CD4-positive, alpha-beta T cell treated with Interleukin-12 subunit alpha and Interleukin-12 subunit beta, for 1 hour (primary cell): ENCODE measurements around the gene OVCA2.

Source experiments
- DNase-seq: peaks from one replicate; pipeline ENCODE4 v3.0.0-alpha.2; 2020

Gene OVCA2

DNA sequence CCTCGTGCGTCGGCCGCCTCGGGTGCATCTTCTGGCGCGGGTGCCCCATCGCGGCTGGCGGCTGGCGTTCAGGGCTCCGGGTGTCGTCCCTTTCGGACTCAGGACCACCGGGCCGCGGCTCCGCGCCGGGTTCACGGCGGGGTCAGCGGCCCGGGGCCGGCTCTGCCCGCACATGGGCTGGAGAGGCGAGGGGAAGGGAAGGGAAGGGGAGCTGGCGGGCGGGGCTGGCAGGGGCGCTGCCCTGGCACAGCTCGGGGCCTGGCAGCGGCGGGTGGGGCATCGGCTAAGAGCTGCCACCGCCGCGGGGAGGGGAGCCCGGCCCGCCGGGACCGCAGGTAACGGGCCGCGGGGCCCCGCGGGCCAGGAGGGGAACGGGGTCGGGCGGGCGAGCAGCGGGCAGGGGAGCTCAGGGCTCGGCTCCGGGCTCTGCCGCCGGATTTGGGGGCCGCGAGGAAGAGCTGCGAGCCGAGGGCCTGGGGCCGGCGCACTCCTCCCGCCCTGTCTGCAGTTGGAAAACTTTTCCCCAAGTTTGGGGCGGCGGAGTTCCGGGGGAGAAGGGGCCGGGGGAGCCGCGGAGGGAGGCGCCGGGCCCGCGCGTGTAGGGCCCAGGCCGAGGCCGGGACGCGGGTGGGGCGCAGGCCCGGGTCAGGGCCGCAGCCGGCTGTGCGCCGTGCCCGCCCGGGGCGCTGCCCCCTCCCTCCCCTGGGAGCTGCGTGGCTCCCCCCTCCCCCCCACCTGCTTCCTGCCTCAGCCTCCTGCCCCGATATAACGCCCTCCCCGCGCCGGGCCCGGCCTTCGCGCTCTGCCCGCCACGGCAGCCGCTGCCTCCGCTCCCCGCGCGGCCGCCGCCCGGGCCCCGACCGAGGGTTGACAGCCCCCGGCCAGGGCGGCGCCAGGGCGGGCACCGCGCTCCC is 13.7 kb downstream of the OVCA2 start:
- peak; percentile 52 for DNase-seq

DNA sequence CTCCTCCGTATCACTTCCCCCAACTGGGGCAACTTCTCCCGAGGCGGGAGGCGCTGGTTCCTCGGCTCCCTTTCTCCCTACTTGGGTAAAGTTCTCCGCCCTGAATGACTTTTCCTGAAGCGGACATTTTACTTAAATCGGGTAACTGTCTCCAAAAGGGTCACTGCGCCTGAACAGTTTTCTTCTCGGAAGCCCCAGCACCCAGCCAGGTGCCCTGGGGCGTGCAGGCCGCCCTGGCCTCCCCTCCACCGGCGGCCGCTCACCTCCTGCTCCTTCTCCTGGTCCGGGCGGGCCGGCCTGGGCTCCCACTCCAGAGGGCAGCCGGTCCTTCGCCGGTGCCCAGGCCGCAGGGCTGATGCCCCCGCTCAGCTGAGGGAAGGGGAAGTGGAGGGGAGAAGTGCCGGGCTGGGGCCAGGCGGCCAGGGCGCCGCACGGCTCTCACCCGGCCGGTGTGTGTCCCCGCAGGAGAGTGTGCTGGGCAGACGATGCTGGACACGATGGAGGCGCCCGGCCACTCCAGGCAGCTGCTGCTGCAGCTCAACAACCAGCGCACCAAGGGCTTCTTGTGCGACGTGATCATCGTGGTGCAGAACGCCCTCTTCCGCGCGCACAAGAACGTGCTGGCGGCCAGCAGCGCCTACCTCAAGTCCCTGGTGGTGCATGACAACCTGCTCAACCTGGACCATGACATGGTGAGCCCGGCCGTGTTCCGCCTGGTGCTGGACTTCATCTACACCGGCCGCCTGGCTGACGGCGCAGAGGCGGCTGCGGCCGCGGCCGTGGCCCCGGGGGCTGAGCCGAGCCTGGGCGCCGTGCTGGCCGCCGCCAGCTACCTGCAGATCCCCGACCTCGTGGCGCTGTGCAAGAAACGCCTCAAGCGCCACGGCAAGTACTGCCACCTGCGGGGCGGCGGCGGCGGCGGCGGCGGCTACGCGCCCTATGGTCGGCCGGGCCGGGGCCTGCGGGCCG is 14.7 kb downstream of the OVCA2 start:
- peak; percentile 59 for DNase-seq

DNA sequence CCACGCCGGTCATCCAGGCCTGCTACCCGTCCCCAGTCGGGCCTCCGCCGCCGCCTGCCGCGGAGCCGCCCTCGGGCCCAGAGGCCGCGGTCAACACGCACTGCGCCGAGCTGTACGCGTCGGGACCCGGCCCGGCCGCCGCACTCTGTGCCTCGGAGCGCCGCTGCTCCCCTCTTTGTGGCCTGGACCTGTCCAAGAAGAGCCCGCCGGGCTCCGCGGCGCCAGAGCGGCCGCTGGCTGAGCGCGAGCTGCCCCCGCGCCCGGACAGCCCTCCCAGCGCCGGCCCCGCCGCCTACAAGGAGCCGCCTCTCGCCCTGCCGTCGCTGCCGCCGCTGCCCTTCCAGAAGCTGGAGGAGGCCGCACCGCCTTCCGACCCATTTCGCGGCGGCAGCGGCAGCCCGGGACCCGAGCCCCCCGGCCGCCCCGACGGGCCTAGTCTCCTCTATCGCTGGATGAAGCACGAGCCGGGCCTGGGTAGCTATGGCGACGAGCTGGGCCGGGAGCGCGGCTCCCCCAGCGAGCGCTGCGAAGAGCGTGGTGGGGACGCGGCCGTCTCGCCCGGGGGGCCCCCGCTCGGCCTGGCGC is 15.4 kb downstream of the OVCA2 start:
- no peak for DNase-seq

DNA sequence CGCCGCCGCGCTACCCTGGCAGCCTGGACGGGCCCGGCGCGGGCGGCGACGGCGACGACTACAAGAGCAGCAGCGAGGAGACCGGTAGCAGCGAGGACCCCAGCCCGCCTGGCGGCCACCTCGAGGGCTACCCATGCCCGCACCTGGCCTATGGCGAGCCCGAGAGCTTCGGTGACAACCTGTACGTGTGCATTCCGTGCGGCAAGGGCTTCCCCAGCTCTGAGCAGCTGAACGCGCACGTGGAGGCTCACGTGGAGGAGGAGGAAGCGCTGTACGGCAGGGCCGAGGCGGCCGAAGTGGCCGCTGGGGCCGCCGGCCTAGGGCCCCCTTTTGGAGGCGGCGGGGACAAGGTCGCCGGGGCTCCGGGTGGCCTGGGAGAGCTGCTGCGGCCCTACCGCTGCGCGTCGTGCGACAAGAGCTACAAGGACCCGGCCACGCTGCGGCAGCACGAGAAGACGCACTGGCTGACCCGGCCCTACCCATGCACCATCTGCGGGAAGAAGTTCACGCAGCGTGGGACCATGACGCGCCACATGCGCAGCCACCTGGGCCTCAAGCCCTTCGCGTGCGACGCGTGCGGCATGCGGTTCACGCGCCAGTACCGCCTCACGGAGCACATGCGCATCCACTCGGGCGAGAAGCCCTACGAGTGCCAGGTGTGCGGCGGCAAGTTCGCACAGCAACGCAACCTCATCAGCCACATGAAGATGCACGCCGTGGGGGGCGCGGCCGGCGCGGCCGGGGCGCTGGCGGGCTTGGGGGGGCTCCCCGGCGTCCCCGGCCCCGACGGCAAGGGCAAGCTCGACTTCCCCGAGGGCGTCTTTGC is 16.2 kb downstream of the OVCA2 start:
- DNase-seq, result no peak

GRCh38 chr17:2058586-2059546 is 17.0 kb downstream of the OVCA2 start:
- peak; percentile 68 for DNase-seq

DNA sequence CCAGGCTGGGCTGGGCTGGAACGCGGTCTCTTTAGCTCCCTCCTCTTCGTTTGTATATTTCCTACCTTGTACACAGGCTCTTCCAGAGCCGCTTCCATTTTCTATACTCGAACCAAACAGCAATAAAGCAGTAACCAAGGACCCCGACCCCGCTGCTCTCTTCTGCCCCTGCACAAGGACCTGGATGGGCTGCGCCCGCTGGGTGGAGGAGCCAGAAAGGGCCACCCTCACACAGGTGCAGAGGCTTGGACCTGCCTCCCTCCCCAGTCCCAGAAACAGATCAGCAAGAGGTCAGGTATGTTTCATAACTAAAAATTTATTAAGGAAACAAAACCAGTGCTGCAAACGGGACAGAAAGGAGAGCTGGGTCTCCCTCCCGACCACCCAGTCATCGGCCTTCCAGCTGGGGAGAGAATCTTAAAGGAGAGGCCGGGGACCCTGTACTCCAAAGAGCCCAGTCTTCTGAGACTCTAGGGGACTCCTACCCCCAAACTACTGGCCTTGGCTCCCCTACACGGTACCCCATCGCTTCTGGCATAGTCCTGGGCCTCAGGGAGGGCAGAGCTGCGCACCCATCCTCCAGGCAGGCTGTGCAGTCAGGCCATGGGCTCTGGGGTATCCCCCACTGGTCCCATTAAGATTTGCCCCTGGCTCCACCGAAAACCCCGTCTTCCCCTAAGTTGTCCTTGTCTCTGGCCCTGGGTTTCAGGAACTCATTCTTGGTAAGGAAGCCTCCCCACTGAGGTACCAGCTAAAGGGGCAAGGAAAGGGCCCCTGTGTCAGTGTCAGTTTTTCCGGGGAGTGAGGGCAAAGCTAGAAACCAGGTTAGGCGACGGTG is 17.9 kb downstream of the OVCA2 start:
- no peak for DNase-seq

DNA sequence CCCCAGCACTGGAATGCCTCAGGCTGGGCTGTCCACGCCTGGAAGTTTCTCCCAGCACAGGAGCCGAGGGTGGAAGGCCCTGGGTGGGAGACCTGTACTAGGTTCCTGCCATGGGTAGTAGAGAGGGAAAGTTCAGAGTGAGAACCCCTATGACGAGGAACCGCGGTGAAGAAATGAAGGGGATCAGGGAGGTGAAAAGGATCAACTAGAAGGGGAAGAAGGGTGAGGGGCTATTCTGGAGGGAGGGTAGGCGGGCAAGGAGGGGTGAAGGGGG is 18.5 kb downstream of the OVCA2 start:
- DNase-seq, result no peak

DNA sequence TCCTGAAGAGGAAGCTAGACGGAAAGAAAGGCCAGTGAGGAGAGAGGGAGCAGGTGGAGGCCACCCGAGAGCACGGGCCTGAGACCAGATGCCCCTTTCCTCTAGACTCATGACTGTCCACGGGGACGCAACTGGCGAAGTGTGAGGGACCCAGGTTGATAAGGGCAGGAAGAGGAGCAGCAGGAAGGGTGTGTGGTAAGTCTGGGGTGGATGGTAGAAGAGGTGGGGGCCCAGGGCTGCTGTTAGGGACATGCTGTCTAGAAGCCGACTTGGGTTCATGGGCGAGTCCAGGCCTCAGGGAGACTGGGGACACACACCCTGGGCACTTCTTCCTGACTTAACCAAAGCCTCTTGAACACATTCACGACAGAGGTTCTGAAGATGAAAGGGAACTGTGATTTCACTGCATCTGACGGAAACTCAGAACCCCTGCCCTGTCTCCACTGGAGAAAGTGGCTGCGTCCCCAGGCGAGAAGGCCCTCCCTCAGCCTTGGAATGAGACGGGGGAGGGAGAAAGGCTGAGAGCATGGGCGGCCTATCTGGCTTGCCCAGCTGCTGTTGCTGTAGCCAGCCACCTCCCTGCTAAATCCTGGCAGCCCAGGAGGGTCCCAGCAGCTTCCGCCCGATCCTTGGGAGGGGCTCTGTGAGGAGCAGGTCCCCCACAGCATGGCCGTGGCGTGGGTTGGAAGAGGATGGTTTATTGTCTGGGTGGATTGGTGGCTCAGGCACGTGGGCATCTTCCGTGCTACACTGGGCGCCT is 19.0 kb downstream of the OVCA2 start:
- no peak for DNase-seq

GRCh38 chr17:2061441-2061958 is 19.7 kb downstream of the OVCA2 start:
- DNase-seq, result no peak

GRCh38 chr17:2062571-2063183 is 20.9 kb downstream of the OVCA2 start:
- DNase-seq, result no peak

GRCh38 chr17:2063261-2064146 is 21.7 kb downstream of the OVCA2 start:
- no peak for DNase-seq

GRCh38 chr17:2064147-2064489 is 22.3 kb downstream of the OVCA2 start:
- DNase-seq, result no peak

DNA sequence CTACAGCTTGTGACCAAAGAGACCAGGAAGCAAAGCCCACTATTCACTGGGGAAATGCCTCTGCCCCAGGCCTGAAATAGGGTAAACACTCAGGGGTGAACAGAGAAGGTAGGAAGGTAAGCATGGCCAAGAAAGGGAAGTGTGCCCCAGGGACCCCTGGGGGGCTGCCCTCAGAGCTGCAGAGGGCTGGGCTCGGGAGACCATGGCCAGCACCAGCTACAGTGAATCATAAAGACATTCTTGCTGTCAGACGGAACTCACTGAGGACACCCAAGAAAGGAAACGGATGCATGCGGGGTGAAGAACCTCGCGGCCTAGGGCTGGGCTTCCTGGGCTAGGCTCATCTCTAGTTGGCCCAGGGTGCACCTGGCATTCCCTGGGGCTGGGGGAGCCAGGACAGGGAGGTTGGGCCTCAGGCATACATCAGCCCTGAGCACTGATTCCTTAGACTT is 22.7 kb downstream of the OVCA2 start:
- no peak for DNase-seq

- peak; percentile 51 for DNase-seq
Observed at GRCh38 chr17:2064980-2065785, 23.4 kb downstream of the OVCA2 start.

DNA sequence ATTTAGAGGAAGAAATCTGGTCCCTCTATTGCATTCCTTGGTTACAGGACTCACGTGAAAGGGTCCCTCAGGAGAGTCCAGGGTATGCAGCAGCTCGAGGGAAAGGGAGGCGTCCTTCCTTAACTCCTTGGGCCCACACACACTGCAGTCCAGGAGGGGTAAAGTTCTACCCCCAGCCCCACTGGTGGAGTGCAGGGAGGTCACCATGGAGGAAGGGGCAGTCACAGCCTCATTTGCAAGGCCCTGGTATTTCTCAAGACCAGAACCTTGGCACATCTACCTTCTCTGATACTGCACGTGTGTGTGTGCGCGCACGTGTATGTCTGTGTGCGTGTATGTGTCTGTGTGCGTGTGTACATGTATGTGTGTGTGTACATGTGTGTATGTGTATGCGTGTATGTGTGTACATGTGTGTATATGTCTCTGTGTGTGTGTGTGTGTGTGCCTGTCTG is 24.2 kb downstream of the OVCA2 start:
- DNase-seq, result no peak

- DNase-seq, result no peak
Observed at GRCh38 chr17:2067048-2067561, 25.3 kb downstream of the OVCA2 start.

GRCh38 chr17:2067608-2068024 is 25.8 kb downstream of the OVCA2 start:
- no peak for DNase-seq
